Cardiac fibroblast (primary cell): ENCODE data around the gene ENOX1.

ENCODE experiments used
- DNase-seq, 2 donors: peaks; one replicate each; pipeline versions ENCODE4 v3.0.0 to v3.0.0-alpha.2; 2010; ENCODE audit warnings: low read depth in 2 of 2
- H3K4me3 ChIP-seq, 2 donors: replicated peaks in 1 of 2; 1 replicate in 1 of 2; 2 replicates in 1 of 2; pipeline ENCODE4 v1.5.1; 2011; ENCODE audit warnings: low read depth in 2 of 2, low read length in 2 of 2, mild to moderate bottlenecking in 2 of 2, moderate library complexity in 1 of 2
- CTCF ChIP-seq: IDR thresholded peaks from one replicate; pipeline ENCODE4 v1.5.1; 2011; ENCODE audit warnings: low read depth, mild to moderate bottlenecking, low read length, inconsistent platforms

Gene ENOX1

GRCh38 chr13:43780666-43781065, 6.1 kb downstream of the ENOX1 start:
- TF ChIP-seq CTCF: no peak
- H3K4me3 ChIP-seq: no peak overlapping the region
- DNase-seq: no peak

GRCh38 chr13:43776501-43777079, 10.2 kb downstream of the ENOX1 start:
- TF ChIP-seq CTCF: no peak
- DNase-seq: peak in 1 of 2 donors; percentile 69
- H3K4me3 ChIP-seq: no peak overlapping the region

DNA sequence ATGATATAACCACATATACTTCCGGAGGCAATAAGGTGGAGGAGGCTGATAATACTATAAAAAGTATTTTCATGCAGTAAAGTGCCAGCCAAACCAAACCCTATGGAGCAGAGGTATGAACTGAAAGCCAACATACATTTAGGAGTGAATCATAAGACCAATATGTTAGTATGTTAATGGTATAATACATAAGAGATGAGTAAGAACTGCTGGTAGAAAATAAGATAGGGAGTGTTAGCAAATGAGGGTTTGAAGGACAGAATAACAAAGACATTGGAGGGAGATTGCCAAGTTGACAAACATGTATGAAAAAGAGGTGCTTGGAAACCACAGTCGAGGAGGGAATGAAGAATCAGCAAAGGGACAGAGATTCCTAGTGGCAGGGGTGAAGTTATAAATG, 10.8 kb downstream of the ENOX1 start:
- TF ChIP-seq CTCF: no peak
- no peak overlapping the region for H3K4me3 ChIP-seq
- no peak for DNase-seq

DNA sequence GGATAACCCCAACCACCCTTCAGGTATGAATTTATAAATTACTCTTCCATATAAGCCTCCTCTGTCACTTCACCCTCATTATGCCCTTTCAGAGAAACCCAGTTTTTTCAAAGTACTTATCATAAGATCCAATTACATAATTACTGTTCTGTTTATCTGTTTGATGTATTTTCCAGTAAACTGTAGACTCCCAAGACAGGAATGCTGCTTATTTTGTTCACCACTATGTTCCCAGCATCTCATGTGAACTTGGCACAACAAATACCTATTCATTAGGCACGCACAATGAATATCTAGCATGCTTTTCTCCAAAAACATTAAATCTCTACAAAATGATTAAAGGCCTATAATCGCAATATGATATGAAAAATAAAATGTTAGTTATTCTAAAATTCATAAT, 13.2 kb downstream of the ENOX1 start:
- no peak for DNase-seq
- H3K4me3 ChIP-seq: no peak overlapping the region
- TF ChIP-seq CTCF: no peak

- TF ChIP-seq CTCF: no peak
- DNase-seq: no peak
These were observed 15.9 kb downstream of the ENOX1 start for GRCh38 chr13:43770871-43771270.

DNA sequence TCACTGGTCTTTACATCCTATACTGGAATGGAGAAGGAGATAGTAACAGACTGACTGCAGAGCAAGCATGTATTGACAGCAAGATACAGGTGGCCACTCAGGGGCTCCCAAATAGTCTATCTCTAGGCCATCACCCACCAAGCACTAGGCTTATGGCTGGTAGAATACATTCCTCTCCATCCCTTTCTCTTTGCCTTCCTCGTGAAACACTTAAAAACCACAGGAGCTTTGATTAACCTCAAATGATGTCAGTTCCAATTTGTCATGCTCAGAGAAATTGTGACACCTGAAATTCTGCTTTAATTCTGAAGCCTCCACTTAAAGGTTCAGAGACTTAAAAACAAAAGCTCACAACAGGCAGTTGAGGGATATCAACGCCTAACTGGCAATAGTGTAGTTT, 17.2 kb downstream of the ENOX1 start:
- no peak for TF ChIP-seq CTCF
- DNase-seq: no peak
- H3K4me3 ChIP-seq: no peak overlapping the region

More at GRCh38 chr13:43770871-43771270, 15.9 kb downstream of the ENOX1 start:
- no peak overlapping the region for H3K4me3 ChIP-seq

- no peak overlapping the region for H3K4me3 ChIP-seq
- no peak for TF ChIP-seq CTCF
- peak; percentile 55 to 66 for DNase-seq
These were observed 19.3 kb downstream of the ENOX1 start for GRCh38 chr13:43767341-43767931.
